Lung (tissue), 12 donors: ENCODE data around the gene BDH1. TPM values are rescaled to one million over a fixed set of nuclear protein-coding genes. Genes with fewer than 3 reads are reported as not detected.

ENCODE experiments used
- ATAC-seq: fragments of 200-7000 bp; cut with Tn5 transposase; one replicate; pipeline ENCODE4 v1.9.1; 2020; ENCODE audit warnings: moderate number of reproducible peaks; ENCODE audit not compliant: insufficient read depth, low FRiP score
- DNase-seq, 3 donors: peaks; one replicate each; pipeline ENCODE4 v3.0.0-alpha.2; 2013 to 2017
- H3K27ac ChIP-seq, 2 donors: one replicate each; pipeline ENCODE4 v1.5.1; 2013; ENCODE audit warnings: mild to moderate bottlenecking in 2 of 2, moderate library complexity in 2 of 2, control low read depth in 1 of 2, inconsistent platforms in 1 of 2, low read depth in 1 of 2, low read length in 1 of 2
- H3K27me3 ChIP-seq, 3 donors: one replicate each; pipeline ENCODE4 v1.5.1; 2013; ENCODE audit warnings: low read length in 2 of 3; ENCODE audit not compliant: control insufficient read depth in 3 of 3, insufficient read depth in 3 of 3
- H3K36me3 ChIP-seq, 4 donors: one replicate each; pipeline ENCODE4 v1.5.1; 2013; ENCODE audit warnings: low read length in 4 of 4, mild to moderate bottlenecking in 1 of 4, moderate library complexity in 1 of 4; ENCODE audit not compliant: control insufficient read depth in 4 of 4, insufficient read depth in 4 of 4
- H3K4me1 ChIP-seq, 5 donors: one replicate each; pipeline ENCODE4 v1.5.1; 2013; ENCODE audit warnings: low read length in 5 of 5, mild to moderate bottlenecking in 2 of 5, moderate library complexity in 1 of 5; ENCODE audit not compliant: control insufficient read depth in 5 of 5, insufficient read depth in 5 of 5
- H3K4me3 ChIP-seq: one replicate; pipeline ENCODE4 v1.5.1; 2013; ENCODE audit warnings: mild to moderate bottlenecking, control low read depth, moderate library complexity
- H3K9ac ChIP-seq, 2 donors: one replicate each; pipeline ENCODE4 v1.5.1; 2013; ENCODE audit warnings: low read length in 2 of 2, control low read depth in 1 of 2; ENCODE audit not compliant: insufficient read depth in 1 of 2
- H3K9me3 ChIP-seq, 4 donors: one replicate each; pipeline ENCODE4 v1.5.1; 2013; ENCODE audit warnings: low read length in 3 of 4, mild to moderate bottlenecking in 1 of 4, moderate library complexity in 1 of 4; ENCODE audit not compliant: control insufficient read depth in 4 of 4, insufficient read depth in 3 of 4
- CTCF ChIP-seq: IDR thresholded peaks from 2 replicates; pipeline ENCODE4 v1.5.1; 2012; ENCODE audit warnings: mild to moderate bottlenecking; ENCODE audit errors: control extremely low read depth, extremely low read depth
- WGBS, 2 donors: extraction: QIAGEN DNeasy Blood & Tissue Kit; methylation state at CpG; one replicate each; pipeline ENCODE4 v1.1.7; 2013; 5-methylcytosine and 5-hydroxymethylcytosine counted together
- polyA plus RNA-seq, 2 donors: library from polyadenylated mRNA; stranded (reverse); fragments of 200-250 nt; gene quantifications; one replicate each; pipeline ENCODE4 v1.2.1, GENCODE V29; 2013
- total RNA-seq, 2 donors: library from RNA; depleted of rRNA in 1 of 2; stranded (reverse); fragments of >200 nt in 1 of 2; gene quantifications; one replicate each; pipeline ENCODE4 v1.2.1, GENCODE V29; 2014 to 2021
- donor health status: control.
- donor health status: control.
- donor health status: Bipolar disorder and iron deficiency.
- donor health status: healthy.
- donor health status: DM: yes; HTN: yes; CAD: no.

The BDH1 gene
- total and polyA plus RNA-seq, 4 donors, result 14.3 to 32.8 (median 17.0) TPM

- Histone ChIP-seq H3K36me3 (no peaks in the 10 kb centered on the region), H3K4me3 (no peak overlapping the region), H3K9ac (no peak overlapping the region), H3K4me1 (peaks cover 0 to 23% (median 0%) of the 10 kb centered on the region in 5 donors), H3K27ac (no peak overlapping the region), H3K27me3 (no peaks in the 10 kb centered on the region), H3K9me3 (no peaks in the 10 kb centered on the region)
- ATAC-seq, result no peak
- WGBS, 2 donors, result 80 to 84% methylated on average over 15 of the region's 15 CpGs
- peak; percentile 75 to 83 (median 78) for DNase-seq
- no peak for TF ChIP-seq CTCF
These were observed 51.1 kb downstream of the BDH1 start for GRCh38 chr3:197504641-197505121.

- no peaks in the 10 kb centered on the region for H3K9me3 ChIP-seq
- no peaks in the 10 kb centered on the region for H3K27me3 ChIP-seq
- 59 to 60% methylated on average over 7 of the region's 7 CpGs for WGBS, 2 donors
- DNase-seq, result peak in 1 of 3 donors; percentile 35
- H3K4me3 ChIP-seq, result no peak overlapping the region
- no peak overlapping the region for H3K9ac ChIP-seq
- no peak for ATAC-seq
- H3K4me1 ChIP-seq, result peaks cover 0 to 19% (median 0%) of the 10 kb centered on the region in 5 donors
- H3K27ac ChIP-seq, result no peak overlapping the region
- no peak for TF ChIP-seq CTCF
- no peaks in the 10 kb centered on the region for H3K36me3 ChIP-seq
These were observed 51.5 kb downstream of the BDH1 start for GRCh38 chr3:197504229-197504628.

GRCh38 chr3:197503652-197504051, 52.1 kb downstream of the BDH1 start:
- H3K4me3 ChIP-seq, result no peak overlapping the region
- no peaks in the 10 kb centered on the region for H3K27me3 ChIP-seq
- H3K36me3 ChIP-seq, result no peaks in the 10 kb centered on the region
- no peak for TF ChIP-seq CTCF
- no peaks in the 10 kb centered on the region for H3K9me3 ChIP-seq
- H3K9ac ChIP-seq, result no peak overlapping the region
- WGBS, 2 donors, result 57 to 82% methylated on average over 1 of the region's 1 CpG
- no peak for DNase-seq
- no peak for ATAC-seq
- peaks cover 0 to 19% (median 0%) of the 10 kb centered on the region in 5 donors for H3K4me1 ChIP-seq
- H3K27ac ChIP-seq, result no peak overlapping the region
